Adrenal gland (tissue), 12 donors: ENCODE measurements around the gene MRPS7. TPM values are rescaled to one million over a fixed set of nuclear protein-coding genes. Genes with fewer than 3 reads are reported as not detected.
A peak's percentile ranks its signal among the peaks of the same experiment; 100 is the strongest.
"Not testable (repeated sequence)": the region's sequence is repeated elsewhere in the genome, so short reads cannot be mapped to it uniquely, and the experiment has no call there.

Source experiments
- DNase-seq, 7 donors: peaks; one replicate each; pipeline ENCODE4 v3.0.0-alpha.2; 2019 to 2020
- H3K27ac ChIP-seq, 5 donors: fragments of 200-600 bp; sonication (generic) in 4 of 5; 1 replicate in 3 of 5; 2 replicates in 2 of 5; pipeline versions ENCODE4 v1.5.1 to v1.8.0; 2016 to 2020; ENCODE audit warnings: mild to moderate bottlenecking in 1 of 5
- H3K27me3 ChIP-seq: fragments of 200-600 bp; 2 replicates; pipeline ENCODE4 v1.8.0; 2021
- H3K36me3 ChIP-seq, 2 donors: fragments of 200-600 bp; replicated peaks in 1 of 2; 1 replicate in 1 of 2; 2 replicates in 1 of 2; pipeline versions ENCODE4 v1.5.1 to v1.8.0; 2018 to 2022
- H3K4me1 ChIP-seq, 2 donors: fragments of 200-600 bp; replicated peaks in 1 of 2; 1 replicate in 1 of 2; 2 replicates in 1 of 2; pipeline versions ENCODE4 v1.5.1 to v1.8.0; 2018 to 2021
- H3K4me3 ChIP-seq, 4 donors: fragments of 200-600 bp; sonication (generic) in 3 of 4; one replicate each; pipeline ENCODE4 v1.5.1; 2016 to 2018
- H3K9me3 ChIP-seq, 3 donors: fragments of 200-600 bp; sonication (generic) in 1 of 3; replicated peaks in 1 of 3; 1 replicate in 2 of 3; 2 replicates in 1 of 3; pipeline versions ENCODE4 v1.5.1 to v1.8.0; 2016 to 2021
- CTCF ChIP-seq, 6 experiments: fragments of 450-650 bp in 4 of 6; fragments of 200-600 bp in 2 of 6; sonication (generic) in 1 of 6; IDR thresholded peaks; 1 replicate in 5 of 6; 2 replicates in 1 of 6; pipeline versions ENCODE4 v1.5.1 to v1.8.0; 2016 to 2021; ENCODE audit warnings: antibody characterized with exemption in 6 of 6, mild to moderate bottlenecking in 2 of 6, moderate library complexity in 1 of 6
- POLR2A ChIP-seq, 2 donors: fragments of 450-650 bp; IDR thresholded peaks; one replicate each; pipeline ENCODE4 v1.6.1; 2017; ENCODE audit warnings: antibody characterized with exemption in 2 of 2, mild to moderate bottlenecking in 2 of 2, moderate library complexity in 1 of 2
- WGBS, 4 donors: extraction: QIAGEN DNeasy Blood & Tissue Kit in 2 of 4; methylation state at CpG; one replicate each; pipeline versions ENCODE4 v1.1.5 to v1.1.7; 2013 to 2017; 5-methylcytosine and 5-hydroxymethylcytosine counted together
- intact Hi-C, 2 donors: fragments of 100-400 bp; cut with DNase I; formaldehyde crosslinking; loops; one replicate each; pipeline versions ENCODE4 v1.14.1 to v1.15.0; 2022 to 2023
- polyA plus RNA-seq, 3 donors: library from polyadenylated mRNA; stranded (reverse); fragments of 200-250 nt in 2 of 3; fragments of 350-450 nt in 1 of 3; fragmentation: Illumina TruSeq in 1 of 3; extraction: RNeasy Lipid Tissue Mini Kit (QIAGEN cat#74804) in 1 of 3; gene quantifications; one replicate each; pipeline ENCODE4 v1.2.3, GENCODE V29; 2013 to 2014
- total RNA-seq, 9 donors: library from RNA; depleted of rRNA in 4 of 9; stranded (reverse); fragments of >200 nt in 4 of 9; fragments of 120-200 nt in 1 of 9; fragmentation: NEBNext Ultra II Directional in 1 of 9; extraction: Animal tissue kit (Norgen Biotek cat#: 25700) in 1 of 9; gene quantifications; one replicate each; pipeline versions ENCODE4 v1.1.0 to v1.2.4, GENCODE V29; 2013 to 2023
- donor health status: healthy with polysubstance abuse.
- donor health status: Bipolar disorder and iron deficiency.
- donor health status: DM: yes; HTN: yes; CAD: no.
- donor health status: DM: no; HTN: no; CAD: no.
- donor health status: DM: no; HTN: no; CAD: no.
- donor health status: DM: yes; HTN: yes; CAD: no.

MRPS7 gene
- total and polyA plus RNA-seq, 12 donors: 47.7 to 127 (median 75.0) TPM

- TF ChIP-seq CTCF (IDR thresholded peaks at IDR 0.05) (peak in 1 of 6 experiments; percentile 5), POLR2A (IDR thresholded peaks at IDR 0.05) (peak; percentile 87 to 99)
- no peaks in the 10 kb centered on the region for H3K9me3 ChIP-seq
- WGBS, 4 donors: 0% methylated on average over 2 to 65 of the region's 65 CpGs
- peak within 1 kb of the TSS; percentile 27 to 82 (median 38) for H3K4me3 ChIP-seq
- no peaks in the 10 kb centered on the region for H3K27me3 ChIP-seq
- intact Hi-C loops: no loop called here
- peak; percentile 97 to 99 (median 99) for DNase-seq
- peaks cover 9 to 30% of the 10 kb centered on the region in 2 donors for H3K4me1 ChIP-seq
- peak within 1 kb of the TSS; percentile 86 to 99 (median 90) for H3K27ac ChIP-seq
- peaks cover 0 to 8% of the 10 kb centered on the region in 2 donors for H3K36me3 ChIP-seq
Measured at GRCh38 chr17:75289115-75289831, 27.6 kb downstream of the MRPS7 start, which contains the start of gene SLC25A19. SLC25A19 (minus strand) TSS chr17:75289433; CDS start chr17:75286764, 2,669 bp downstream.

- peak; percentile 59 to 88 (median 78) for DNase-seq
- intact Hi-C loops: no loop called here
- WGBS, 4 donors: 2 to 4% (median 3%) methylated on average over 26 of the region's 26 CpGs
Measured at GRCh38 chr17:75289832-75290337, 28.2 kb downstream of the MRPS7 start.

GRCh38 chr17:75292810-75293448 lies 31.2 kb downstream of the MRPS7 start:
- H3K4me3 ChIP-seq, H3K9me3 ChIP-seq, intact Hi-C loops, H3K36me3 ChIP-seq, H3K27me3 ChIP-seq: not testable (repeated sequence)
- Histone ChIP-seq H3K4me1 (peaks cover 8 to 36% of the 10 kb centered on the region in 2 donors), H3K27ac (peak overlapping the region in 2 of 5 donors; percentile 34 to 37)
- WGBS, 4 donors: 68 to 75% (median 71%) methylated on average over 15 to 16 of the region's 16 CpGs
- DNase-seq: peak in 1 of 7 donors; percentile 57

More at GRCh38 chr17:75289832-75290337, 28.2 kb downstream of the MRPS7 start:
- TF ChIP-seq CTCF (IDR thresholded peaks at IDR 0.05) (peak in 4 of 6 experiments; percentile 13 to 32 (median 30)), POLR2A (IDR thresholded peaks at IDR 0.05) (no peak)
- H3K4me1 ChIP-seq: peaks cover 9 to 30% of the 10 kb centered on the region in 2 donors
- H3K9me3 ChIP-seq: no peaks in the 10 kb centered on the region
- H3K4me3 ChIP-seq: peak overlapping the region in 2 of 4 donors; percentile 47 to 82
- peaks cover 0 to 8% of the 10 kb centered on the region in 2 donors for H3K36me3 ChIP-seq
- H3K27ac ChIP-seq: peak overlapping the region; percentile 86 to 99 (median 90)
- H3K27me3 ChIP-seq: no peaks in the 10 kb centered on the region

- WGBS, 4 donors: 56 to 66% (median 60%) methylated on average over 7 to 8 of the region's 8 CpGs
- Histone ChIP-seq H3K9me3 (no peaks in the 10 kb centered on the region), H3K27ac (peak overlapping the region; percentile 55 to 88 (median 83)), H3K4me1 (peaks cover 8 to 22% of the 10 kb centered on the region in 2 donors), H3K36me3 (no peaks in the 10 kb centered on the region), H3K4me3 (no peak overlapping the region), H3K27me3 (no peaks in the 10 kb centered on the region)
- peak; percentile 38 to 76 (median 66) for DNase-seq
- intact Hi-C loops: no loop called here
- TF ChIP-seq POLR2A (IDR thresholded peaks at IDR 0.05) (no peak), CTCF (IDR thresholded peaks at IDR 0.05) (peak in 1 of 6 experiments; percentile 9)
Measured at GRCh38 chr17:75295201-75296158, 33.8 kb downstream of the MRPS7 start.
